GM10847 (cell line): ENCODE measurements around the gene VANGL2.

ENCODE experiments used
- POLR2A ChIP-seq: IDR thresholded peaks from 2 replicates; pipeline ENCODE4 v1.6.1; 2011; ENCODE audit not compliant: insufficient read length; ENCODE audit errors: extremely low read depth

The VANGL2 gene

DNA sequence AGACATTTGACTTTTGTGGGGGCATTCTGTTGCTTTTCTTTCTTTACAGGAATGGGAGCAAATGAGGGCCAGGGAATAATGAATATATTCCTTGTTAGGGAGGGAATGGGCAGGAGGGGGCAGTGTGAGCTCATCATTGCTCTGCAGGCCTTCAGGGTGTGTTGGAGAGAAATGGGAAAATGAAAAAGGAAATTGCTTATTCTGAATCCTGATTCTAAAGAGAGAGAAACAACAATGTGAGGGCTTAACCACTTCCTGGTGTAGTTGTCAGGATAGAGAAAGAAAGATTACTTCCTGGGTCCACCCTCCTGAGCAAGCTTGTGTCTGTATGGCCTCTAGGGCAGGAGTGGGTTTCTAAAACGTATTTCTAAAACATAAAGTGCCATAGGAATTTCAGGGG lies 28.3 kb downstream of the VANGL2 start:
- TF ChIP-seq POLR2A, result no peak

DNA sequence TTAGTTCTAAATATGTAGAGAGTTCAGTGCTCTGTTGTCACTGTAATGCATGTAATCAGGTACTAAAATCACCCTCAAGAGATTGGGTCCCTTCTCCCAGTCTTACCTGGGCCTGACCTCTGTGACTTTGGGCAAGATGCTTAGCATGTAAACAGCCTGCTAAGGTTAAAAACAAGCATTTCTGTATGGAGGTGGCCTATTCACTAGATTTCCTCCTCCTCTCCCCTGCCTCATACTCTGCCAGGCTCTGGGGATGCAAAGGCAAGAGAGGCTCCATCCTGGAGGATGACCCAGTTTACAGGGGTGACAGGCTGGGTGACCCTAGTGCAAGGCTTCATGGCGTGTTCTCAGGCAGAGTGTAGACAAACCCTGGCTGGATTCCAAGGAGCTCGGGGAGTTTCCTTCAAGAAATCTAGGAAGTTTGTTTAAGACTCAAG lies 28.8 kb downstream of the VANGL2 start:
- no peak for TF ChIP-seq POLR2A

DNA sequence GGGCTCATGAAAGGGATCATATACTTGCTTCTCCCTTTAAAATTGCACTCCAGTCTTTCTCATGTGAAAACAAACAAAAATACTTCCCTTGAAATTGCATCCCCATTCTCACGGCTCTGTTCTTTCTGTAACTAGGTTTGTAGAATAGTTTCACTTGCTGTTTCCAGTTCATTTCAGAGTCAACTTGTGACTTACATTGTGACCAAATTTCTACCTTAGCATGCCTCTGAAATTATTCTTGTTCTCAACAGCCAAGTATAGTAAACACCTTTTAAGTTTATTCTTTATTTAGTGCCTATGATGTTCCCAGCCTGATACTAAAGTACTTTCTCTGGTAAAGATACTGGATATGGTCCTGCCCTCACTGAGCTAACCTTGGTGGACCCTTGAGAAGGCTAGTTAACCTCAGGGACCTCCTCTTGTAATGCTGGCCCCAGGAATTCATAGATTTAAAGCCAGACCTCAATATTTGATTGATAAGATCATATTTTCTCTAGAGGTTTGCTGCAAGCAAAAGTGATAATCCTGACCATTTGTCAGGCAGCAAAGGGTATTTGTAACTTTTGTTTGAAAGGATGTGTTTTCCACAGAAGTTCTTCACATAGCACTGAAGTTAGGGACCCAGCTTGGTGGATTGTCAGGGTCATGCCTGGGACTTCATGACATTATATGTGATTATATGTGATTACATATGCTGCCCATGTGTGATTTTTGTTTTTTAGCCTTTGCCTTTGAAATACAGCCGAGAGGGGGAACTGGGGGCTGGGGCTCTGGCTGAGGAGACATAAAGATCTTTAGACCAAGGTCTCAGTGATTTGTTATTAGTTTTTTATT lies 29.6 kb downstream of the VANGL2 start:
- no peak for TF ChIP-seq POLR2A

DNA sequence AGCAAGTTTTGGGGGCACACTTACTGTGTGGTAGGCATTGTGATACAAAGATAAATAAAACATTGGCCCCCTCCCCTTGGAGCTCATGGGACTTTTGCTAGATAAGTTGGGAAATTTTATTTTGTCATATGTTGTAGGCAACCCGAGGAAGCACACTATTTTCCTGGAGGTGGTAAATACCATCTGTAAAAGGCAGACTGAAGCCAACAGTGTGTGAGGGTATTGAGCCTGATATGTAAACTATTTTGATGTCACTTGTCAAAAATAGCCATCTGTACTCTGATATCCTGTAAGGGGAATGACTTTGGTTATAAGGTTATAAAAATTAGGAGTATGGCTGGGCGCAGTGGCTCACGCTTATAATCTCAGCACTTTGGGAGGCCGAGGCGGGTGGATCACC lies 30.6 kb downstream of the VANGL2 start:
- TF ChIP-seq POLR2A, result no peak

DNA sequence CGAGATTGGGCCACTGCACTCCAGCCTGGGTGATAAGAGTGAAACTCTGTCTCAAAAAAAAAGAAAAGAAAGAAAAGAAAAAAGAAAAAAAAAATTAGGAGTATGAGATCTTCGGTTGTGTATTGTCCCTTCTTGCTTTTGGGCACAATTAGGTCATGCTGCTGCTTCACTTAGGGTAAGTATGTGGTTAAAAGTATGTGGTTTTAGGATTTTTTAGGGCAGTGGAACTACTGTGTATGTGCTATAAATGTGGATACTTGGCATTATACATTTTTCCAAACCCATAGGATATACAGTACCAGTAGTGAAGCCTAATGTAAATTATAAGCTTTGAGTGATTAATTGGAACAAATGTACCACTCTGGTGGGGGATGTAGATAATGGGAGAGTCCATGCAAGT lies 31.2 kb downstream of the VANGL2 start:
- TF ChIP-seq POLR2A, result no peak

DNA sequence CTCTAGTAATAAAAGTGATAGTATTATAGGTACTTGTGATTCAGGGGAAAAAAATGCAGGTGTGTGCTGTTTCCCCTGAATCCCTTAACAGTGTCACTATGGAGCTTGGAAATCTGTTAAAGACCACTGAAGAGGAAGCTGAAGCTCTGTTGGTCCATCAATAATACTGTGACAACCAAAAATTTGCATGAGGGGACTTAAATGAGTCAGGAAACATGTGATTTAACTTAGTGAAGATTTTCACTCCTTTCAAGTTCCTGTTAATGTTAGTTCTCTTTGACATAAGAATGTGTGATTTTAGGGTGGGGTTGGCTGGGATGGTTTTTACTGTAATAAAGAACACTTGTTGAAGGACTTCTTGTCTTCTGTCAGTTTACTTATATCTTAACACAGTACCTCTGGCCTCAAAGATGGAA lies 32.0 kb downstream of the VANGL2 start:
- no peak for TF ChIP-seq POLR2A

DNA sequence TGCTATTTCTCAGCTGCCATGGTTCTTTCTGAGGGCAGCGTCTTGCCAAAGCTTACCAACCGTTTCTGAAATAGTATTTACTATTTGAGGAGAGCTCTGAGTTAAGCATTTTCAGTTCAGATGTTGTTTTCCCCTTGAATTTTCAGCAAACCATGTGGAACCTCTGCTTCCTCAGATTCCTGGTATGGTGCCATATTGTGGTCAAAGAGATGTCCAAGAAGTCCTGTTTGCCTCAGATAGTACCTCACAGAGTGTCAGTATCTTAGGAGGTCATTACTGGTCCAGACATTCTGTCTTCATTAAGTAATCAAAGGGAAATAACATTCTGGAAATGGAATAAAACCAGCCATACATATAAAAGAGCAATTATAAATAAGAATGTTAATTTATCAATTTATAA lies 36.6 kb downstream of the VANGL2 start:
- TF ChIP-seq POLR2A, result no peak

GRCh38 chr1:160437432-160438316 lies 37.3 kb downstream of the VANGL2 start:
- TF ChIP-seq POLR2A, result no peak

GRCh38 chr1:160438317-160438918 lies 38.1 kb downstream of the VANGL2 start:
- TF ChIP-seq POLR2A, result no peak

DNA sequence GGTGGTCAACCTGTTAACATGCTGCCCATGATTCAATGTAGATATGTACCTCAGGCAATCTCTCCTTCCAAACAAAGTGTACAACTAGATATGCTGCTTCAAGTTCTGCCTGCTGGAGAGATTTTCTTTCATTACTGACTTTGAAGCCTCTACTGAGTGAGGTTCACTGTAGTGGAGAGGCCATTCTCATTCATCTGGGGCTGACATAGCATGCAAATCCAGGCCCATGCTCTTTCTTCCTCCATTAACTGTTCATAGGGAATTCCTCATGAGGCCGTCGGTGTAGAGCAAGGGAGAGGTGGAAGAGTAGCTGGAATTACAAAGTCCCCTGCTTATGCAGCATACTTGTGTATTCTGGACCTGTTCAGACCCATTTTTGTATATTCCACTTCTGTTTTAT lies 38.6 kb downstream of the VANGL2 start:
- TF ChIP-seq POLR2A, result no peak

- TF ChIP-seq POLR2A, result no peak
Observed at GRCh38 chr1:160439718-160440117, 39.4 kb downstream of the VANGL2 start.

DNA sequence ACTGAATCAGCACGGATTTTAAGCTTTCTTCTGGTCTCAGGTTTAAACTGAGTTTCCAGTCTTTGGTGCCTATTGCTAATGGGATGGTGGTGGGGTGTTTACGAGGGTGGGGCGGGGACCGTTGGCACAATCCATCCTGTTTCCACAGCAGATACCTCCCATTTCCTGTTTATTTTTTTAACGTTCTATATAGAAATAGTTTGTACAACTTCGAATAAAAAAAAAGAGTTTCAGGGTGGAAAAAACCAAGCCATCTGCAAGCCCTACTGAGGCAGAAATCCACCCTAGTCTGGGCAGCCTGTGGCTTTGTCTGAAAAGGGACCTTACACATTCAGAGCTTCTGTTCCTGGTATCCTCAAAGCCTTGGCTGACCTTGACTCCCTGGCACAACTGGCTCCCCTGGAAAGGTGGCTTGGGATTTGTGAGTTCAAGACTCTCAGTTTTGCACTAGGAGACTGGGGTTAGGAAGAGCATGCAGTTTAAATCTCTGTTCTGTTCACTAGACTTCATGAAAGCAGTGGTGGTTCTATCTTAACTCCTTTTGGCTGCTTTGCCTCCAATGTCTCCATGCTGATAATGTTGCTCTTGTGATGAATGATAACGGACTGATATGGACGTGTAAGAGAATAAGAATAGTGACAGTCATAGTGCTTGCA lies 46.7 kb downstream of the VANGL2 start:
- no peak for TF ChIP-seq POLR2A

- no peak for TF ChIP-seq POLR2A
Observed at GRCh38 chr1:160449494-160449893, 49.1 kb downstream of the VANGL2 start.

- TF ChIP-seq POLR2A, result no peak
Observed at GRCh38 chr1:160451119-160451858, 50.9 kb downstream of the VANGL2 start.

GRCh38 chr1:160451859-160452232 lies 51.5 kb downstream of the VANGL2 start:
- TF ChIP-seq POLR2A, result no peak
